OCI-LY3 (cell line): ENCODE data around the gene MORN2.

ENCODE experiments used
- H2AFZ ChIP-seq: fragments of 200-600, 300-600 bp; shearing (Covaris generic); 2 replicates; pipeline ENCODE4 v1.6.0; 2014; ENCODE audit warnings: antibody characterized with exemption, low read depth, low read length
- H3K27ac ChIP-seq: fragments of 200-600, 300-600 bp; sonication (generic); 2 replicates; pipeline ENCODE4 v1.5.1; 2014; ENCODE audit warnings: mild to moderate bottlenecking, low read length, moderate library complexity, mixed read lengths
- H3K27me3 ChIP-seq: fragments of 200-600, 300-600 bp; sonication (generic); 2 replicates; pipeline ENCODE4 v1.6.1; 2014; ENCODE audit warnings: low read depth, low read length, mixed read lengths
- H3K36me3 ChIP-seq: fragments of 200-600, 300-600 bp; sonication (generic); replicated peaks from 2 replicates; pipeline ENCODE3; 2014; ENCODE audit warnings: low read depth, low read length, mixed read lengths
- H3K4me1 ChIP-seq: fragments of 300-600, 200-600 bp; sonication (generic); 2 replicates; pipeline ENCODE4 v1.6.1; 2014; ENCODE audit warnings: low read length, mixed read lengths
- H3K4me2 ChIP-seq: fragments of 200-600, 300-600 bp; sonication (generic); 2 replicates; pipeline ENCODE4 v1.6.1; 2014; ENCODE audit warnings: low read length, mixed read lengths
- H3K4me3 ChIP-seq: fragments of 300-600, 200-600 bp; sonication (generic); 2 replicates; pipeline ENCODE4 v1.5.1; 2014; ENCODE audit warnings: antibody characterized with exemption, mild to moderate bottlenecking, low read length, moderate library complexity
- H3K79me2 ChIP-seq: fragments of 300-600, 200-600 bp; shearing (Covaris generic); 2 replicates; pipeline ENCODE4 v1.6.1; 2014; ENCODE audit warnings: mild to moderate bottlenecking, low read length, mixed read lengths
- H3K9ac ChIP-seq: fragments of 300-600, 200-600 bp; shearing (Covaris generic); 2 replicates; pipeline ENCODE4 v1.6.0; 2014; ENCODE audit warnings: mild to moderate bottlenecking, low read length, moderate library complexity
- H3K9me3 ChIP-seq: fragments of 200-600, 300-600 bp; shearing (Covaris generic); 2 replicates; pipeline ENCODE4 v1.6.1; 2014; ENCODE audit warnings: low read length, mixed read lengths; ENCODE audit not compliant: insufficient read depth
- H4K20me1 ChIP-seq: fragments of 200-600, 300-600 bp; sonication (generic); 2 replicates; pipeline ENCODE4 v1.6.1; 2016; ENCODE audit warnings: low read length, mixed read lengths; ENCODE audit not compliant: insufficient read depth
- CTCF ChIP-seq: fragments of 200-600, 300-600 bp; sonication (generic); IDR thresholded peaks from 2 replicates; pipeline ENCODE4 v1.5.1; 2014; ENCODE audit warnings: antibody characterized with exemption, low read length, low read depth
- EZH2phosphoT487 ChIP-seq: fragments of 200-600 bp; shearing (Covaris generic); IDR thresholded peaks from 2 replicates; pipeline ENCODE4 v1.6.1; 2018; ENCODE audit warnings: antibody characterized with exemption, mixed run types, low read depth

The MORN2 gene

GRCh38 chr2:38922902-38923301, 47.1 kb downstream of the MORN2 start:
- H2AFZ ChIP-seq, result no peak overlapping the region
- no peak overlapping the region for H3K9ac ChIP-seq
- no peak overlapping the region for H3K4me3 ChIP-seq
- no peaks in the 10 kb centered on the region for H3K36me3 ChIP-seq
- no peak overlapping the region for H3K4me2 ChIP-seq
- TF ChIP-seq EZH2phosphoT487 (no peak), CTCF (no peak)
- H3K27me3 ChIP-seq, result no peaks in the 10 kb centered on the region; the same call in 1 of the 2 replicates
- H4K20me1 ChIP-seq, result no peaks in the 10 kb centered on the region
- no peaks in the 10 kb centered on the region for H3K79me2 ChIP-seq
- H3K4me1 ChIP-seq, result no peaks in the 10 kb centered on the region
- H3K9me3 ChIP-seq, result no peaks in the 10 kb centered on the region
- H3K27ac ChIP-seq, result no peak overlapping the region

GRCh38 chr2:38925982-38926381, 50.2 kb downstream of the MORN2 start:
- TF ChIP-seq EZH2phosphoT487 (no peak), CTCF (no peak)
- no peak overlapping the region for H2AFZ ChIP-seq
- no peak overlapping the region for H3K9ac ChIP-seq
- H3K4me3 ChIP-seq, result no peak overlapping the region
- H3K27ac ChIP-seq, result no peak overlapping the region
- H3K36me3 ChIP-seq, result no peaks in the 10 kb centered on the region
- H3K79me2 ChIP-seq, result no peaks in the 10 kb centered on the region
- no peaks in the 10 kb centered on the region; the same call in 1 of the 2 replicates for H3K27me3 ChIP-seq
- H3K4me1 ChIP-seq, result no peaks in the 10 kb centered on the region
- H3K4me2 ChIP-seq, result no peak overlapping the region
- H4K20me1 ChIP-seq, result no peaks in the 10 kb centered on the region
- no peaks in the 10 kb centered on the region for H3K9me3 ChIP-seq

GRCh38 chr2:38930600-38930999, 54.8 kb downstream of the MORN2 start:
- H4K20me1 ChIP-seq, result no peaks in the 10 kb centered on the region
- H3K4me1 ChIP-seq, result peaks cover 8% of the 10 kb centered on the region
- H3K36me3 ChIP-seq, result no peaks in the 10 kb centered on the region
- H3K4me3 ChIP-seq, result no peak overlapping the region
- H3K27me3 ChIP-seq, result peaks cover 4% of the 10 kb centered on the region
- TF ChIP-seq EZH2phosphoT487 (no peak), CTCF (no peak)
- no peak overlapping the region for H3K4me2 ChIP-seq
- H3K27ac ChIP-seq, result no peak overlapping the region
- no peak overlapping the region for H2AFZ ChIP-seq
- H3K9ac ChIP-seq, result no peak overlapping the region
- no peaks in the 10 kb centered on the region for H3K79me2 ChIP-seq
- H3K9me3 ChIP-seq, result no peaks in the 10 kb centered on the region
